OCI-LY7 (cell line): ENCODE data around the gene SRRT.

Experiments
- EZH2phosphoT487 ChIP-seq: fragments of 200-600 bp; sonication (generic); IDR thresholded peaks from 2 replicates; pipeline ENCODE4 v1.6.1; 2018; ENCODE audit warnings: low read depth, borderline replicate concordance, mild to moderate bottlenecking, mixed run types, antibody characterized with exemption, low read length, moderate library complexity, mixed read lengths
- TF ChIP-seq, protein P1 (sequence below): fragments of 200-600 bp; sonication (generic); conservative IDR thresholded peaks from 2 replicates; pipeline ENCODE4 v1.5.1; 2014; ENCODE audit warnings: mild to moderate bottlenecking, antibody characterized with exemption, low read length, moderate library complexity, mixed read lengths

DNA sequence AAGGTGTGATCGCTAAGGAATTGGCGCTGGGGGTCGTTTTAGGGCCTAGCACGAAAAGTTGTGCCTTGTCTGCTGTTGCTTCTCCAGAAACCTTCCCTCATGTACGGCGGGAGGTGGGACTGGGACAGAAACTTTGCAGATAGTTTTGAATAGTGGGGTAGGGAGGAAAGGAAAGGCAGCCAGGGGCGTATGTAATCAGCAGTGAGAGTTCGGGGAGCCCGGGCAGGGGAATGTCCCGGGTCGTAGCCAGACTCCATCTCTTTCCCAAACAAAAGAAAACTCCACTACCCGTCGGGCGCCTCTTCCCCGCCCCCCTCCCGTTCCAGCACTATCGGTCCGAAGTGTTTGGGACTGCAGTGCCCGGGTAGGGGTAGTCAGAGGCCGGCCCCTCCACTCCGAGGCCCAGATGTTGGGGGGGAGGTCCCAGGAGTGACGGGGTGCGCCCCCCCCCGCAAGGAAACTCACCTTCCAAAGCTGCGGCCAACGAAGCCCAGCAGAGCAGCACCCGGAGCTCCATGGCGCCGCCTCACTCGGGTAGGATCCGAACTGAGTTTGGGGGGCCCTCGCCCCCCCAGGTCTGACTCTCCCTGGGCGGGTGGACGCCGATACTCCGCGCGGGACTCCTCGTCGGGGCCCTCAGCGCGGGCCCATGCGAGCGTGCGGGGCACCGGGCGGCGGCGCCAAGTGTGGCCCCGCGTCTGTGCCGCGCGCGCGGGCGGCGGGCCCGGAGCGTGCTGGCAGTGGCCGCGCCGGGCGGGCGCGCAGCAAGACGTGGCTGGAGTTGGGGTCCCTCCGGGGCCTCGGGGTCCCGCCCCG, 48.2 kb upstream of the SRRT start:
- TF ChIP-seq, protein P1, sequence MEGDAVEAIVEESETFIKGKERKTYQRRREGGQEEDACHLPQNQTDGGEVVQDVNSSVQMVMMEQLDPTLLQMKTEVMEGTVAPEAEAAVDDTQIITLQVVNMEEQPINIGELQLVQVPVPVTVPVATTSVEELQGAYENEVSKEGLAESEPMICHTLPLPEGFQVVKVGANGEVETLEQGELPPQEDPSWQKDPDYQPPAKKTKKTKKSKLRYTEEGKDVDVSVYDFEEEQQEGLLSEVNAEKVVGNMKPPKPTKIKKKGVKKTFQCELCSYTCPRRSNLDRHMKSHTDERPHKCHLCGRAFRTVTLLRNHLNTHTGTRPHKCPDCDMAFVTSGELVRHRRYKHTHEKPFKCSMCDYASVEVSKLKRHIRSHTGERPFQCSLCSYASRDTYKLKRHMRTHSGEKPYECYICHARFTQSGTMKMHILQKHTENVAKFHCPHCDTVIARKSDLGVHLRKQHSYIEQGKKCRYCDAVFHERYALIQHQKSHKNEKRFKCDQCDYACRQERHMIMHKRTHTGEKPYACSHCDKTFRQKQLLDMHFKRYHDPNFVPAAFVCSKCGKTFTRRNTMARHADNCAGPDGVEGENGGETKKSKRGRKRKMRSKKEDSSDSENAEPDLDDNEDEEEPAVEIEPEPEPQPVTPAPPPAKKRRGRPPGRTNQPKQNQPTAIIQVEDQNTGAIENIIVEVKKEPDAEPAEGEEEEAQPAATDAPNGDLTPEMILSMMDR = no peak
- no peak for TF ChIP-seq EZH2phosphoT487
